ENCODE results near the gene PRDM15.

PRDM15 gene, protein sequence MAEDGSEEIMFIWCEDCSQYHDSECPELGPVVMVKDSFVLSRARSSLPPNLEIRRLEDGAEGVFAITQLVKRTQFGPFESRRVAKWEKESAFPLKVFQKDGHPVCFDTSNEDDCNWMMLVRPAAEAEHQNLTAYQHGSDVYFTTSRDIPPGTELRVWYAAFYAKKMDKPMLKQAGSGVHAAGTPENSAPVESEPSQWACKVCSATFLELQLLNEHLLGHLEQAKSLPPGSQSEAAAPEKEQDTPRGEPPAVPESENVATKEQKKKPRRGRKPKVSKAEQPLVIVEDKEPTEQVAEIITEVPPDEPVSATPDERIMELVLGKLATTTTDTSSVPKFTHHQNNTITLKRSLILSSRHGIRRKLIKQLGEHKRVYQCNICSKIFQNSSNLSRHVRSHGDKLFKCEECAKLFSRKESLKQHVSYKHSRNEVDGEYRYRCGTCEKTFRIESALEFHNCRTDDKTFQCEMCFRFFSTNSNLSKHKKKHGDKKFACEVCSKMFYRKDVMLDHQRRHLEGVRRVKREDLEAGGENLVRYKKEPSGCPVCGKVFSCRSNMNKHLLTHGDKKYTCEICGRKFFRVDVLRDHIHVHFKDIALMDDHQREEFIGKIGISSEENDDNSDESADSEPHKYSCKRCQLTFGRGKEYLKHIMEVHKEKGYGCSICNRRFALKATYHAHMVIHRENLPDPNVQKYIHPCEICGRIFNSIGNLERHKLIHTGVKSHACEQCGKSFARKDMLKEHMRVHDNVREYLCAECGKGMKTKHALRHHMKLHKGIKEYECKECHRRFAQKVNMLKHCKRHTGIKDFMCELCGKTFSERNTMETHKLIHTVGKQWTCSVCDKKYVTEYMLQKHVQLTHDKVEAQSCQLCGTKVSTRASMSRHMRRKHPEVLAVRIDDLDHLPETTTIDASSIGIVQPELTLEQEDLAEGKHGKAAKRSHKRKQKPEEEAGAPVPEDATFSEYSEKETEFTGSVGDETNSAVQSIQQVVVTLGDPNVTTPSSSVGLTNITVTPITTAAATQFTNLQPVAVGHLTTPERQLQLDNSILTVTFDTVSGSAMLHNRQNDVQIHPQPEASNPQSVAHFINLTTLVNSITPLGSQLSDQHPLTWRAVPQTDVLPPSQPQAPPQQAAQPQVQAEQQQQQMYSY

DNA sequence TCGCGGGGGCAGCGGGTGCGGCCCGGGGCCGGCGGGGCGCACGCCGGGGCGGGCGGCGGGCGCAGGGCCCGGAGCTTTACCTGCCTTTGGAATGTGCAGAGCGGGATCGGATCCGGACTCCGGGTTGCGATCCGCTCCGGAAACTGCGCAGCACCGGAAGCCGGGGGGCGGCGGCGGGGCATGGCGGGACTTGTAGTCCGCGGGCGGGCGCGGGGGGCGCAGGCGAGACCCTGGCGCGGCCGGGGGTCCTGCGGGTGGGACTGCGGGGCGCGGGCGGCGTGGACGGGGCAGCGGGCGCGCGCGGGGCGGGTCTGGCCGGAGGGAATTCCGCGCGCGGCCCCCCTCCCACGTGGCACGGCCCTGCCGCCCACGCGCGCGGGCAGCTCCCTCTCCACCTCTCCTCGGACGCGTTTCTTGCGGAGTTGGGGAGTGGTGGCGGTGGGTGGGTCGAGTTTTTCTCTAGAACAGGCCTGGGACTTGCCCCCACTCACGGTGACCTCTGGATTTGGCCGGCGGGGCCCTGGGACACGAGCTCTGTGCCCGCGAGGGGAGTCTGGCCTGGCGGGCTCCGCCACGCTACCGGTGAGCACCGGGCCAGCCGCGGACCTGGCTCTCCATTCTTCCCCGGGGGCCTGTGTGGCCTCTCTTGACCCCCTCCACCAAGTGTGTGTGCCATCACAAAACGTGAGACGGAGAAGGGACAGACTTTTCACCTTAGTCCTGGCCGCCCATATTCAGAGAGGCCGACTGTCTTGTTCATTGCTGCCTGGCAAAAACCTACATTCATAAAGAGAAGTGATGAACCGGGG lies at the start of gene PRDM15:
PRDM15 (minus strand) TSS at position 155 of the 809 bp plus-strand sequence. CDS start 18,981 bp downstream, outside the sequence.
- Mint-ChIP-seq H3K27me3 (no peaks in the 10 kb centered on the region), H3K36me3 (ENCODE audit: low read depth) (peaks cover 15% of the 10 kb centered on the region), H3K4me1 (ENCODE audit: low read depth) (peaks cover 33% of the 10 kb centered on the region), H3K4me3 (peak within 1 kb of the TSS; percentile 90), H3K9me3 (no peaks in the 10 kb centered on the region), H3K27ac (peak within 1 kb of the TSS; percentile 95)

DNA sequence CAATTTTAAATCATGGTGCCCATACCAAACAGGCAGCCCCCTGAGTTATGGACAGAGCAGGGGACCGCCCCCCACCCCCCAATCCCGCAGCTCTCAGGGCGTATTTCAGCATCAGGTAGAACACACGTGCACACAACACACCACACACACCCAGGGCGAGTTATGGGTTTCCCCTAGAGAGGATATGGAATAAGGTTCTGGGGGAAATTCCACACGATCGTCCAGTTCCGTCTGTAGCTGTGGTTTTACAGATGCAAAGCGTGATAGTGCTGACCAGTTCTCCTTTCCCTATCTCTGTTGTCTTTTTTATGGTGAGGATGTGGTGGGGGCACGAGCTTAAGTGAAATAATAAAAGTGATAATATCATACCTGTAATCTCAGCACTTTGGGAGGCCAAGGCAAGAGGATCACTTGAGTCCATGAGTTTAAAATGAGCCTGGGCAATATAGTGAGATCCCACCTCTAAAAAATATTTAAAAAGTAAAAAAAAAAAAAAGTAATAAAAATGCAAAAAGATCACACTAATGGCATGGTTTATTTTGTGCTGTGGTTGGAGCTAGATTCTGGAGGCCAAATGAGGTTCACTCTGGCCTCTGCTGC lies 49.6 kb upstream of the PRDM15 start:
- H3K27me3 Mint-ChIP-seq, result no peaks in the 10 kb centered on the region
- H3K36me3 Mint-ChIP-seq (ENCODE audit: low read depth), result no peaks in the 10 kb centered on the region
- H3K4me3 Mint-ChIP-seq, result no peak overlapping the region
- no peaks in the 10 kb centered on the region for H3K9me3 Mint-ChIP-seq
- peaks cover 72% of the 10 kb centered on the region for H3K4me1 Mint-ChIP-seq (ENCODE audit: low read depth)
- no peak overlapping the region for H3K27ac Mint-ChIP-seq

DNA sequence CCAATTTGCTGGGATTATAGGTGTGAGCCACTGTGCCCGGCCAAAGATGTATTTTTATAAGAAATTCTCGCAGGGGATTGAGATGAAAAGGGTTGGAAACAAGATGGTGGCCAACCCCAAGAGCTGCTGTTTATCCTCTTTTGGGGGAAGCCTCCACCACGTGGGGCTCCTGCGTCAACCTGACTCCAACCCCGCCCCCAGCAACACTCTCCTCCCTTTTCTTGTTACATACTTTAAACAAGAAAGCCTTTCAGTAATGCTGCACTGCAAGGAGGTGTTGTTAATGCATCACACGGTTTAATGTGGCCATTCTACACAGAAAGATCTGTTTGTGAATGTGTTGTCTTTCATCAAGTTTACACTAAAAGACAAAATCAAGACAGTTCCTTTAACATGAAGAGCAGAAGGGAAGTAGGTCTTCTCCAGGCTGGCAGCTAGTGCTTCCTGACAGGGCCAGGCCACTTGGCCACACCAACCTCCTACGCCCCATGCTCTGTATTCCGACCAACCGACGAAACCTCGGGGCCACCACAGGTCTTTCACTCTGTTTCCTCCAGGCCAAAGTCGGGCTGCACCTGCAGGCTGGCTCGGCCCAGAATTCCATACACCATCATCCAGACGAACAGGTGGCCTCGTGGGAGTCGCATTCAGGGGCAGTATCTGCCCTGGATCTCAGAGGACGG lies 48.7 kb upstream of the PRDM15 start:
- H3K4me1 Mint-ChIP-seq (ENCODE audit: low read depth), result peaks cover 72% of the 10 kb centered on the region
- no peaks in the 10 kb centered on the region for H3K9me3 Mint-ChIP-seq
- H3K27ac Mint-ChIP-seq, result peak overlapping the region; percentile 58
- no peaks in the 10 kb centered on the region for H3K36me3 Mint-ChIP-seq (ENCODE audit: low read depth)
- H3K4me3 Mint-ChIP-seq, result no peak overlapping the region
- no peaks in the 10 kb centered on the region for H3K27me3 Mint-ChIP-seq

DNA sequence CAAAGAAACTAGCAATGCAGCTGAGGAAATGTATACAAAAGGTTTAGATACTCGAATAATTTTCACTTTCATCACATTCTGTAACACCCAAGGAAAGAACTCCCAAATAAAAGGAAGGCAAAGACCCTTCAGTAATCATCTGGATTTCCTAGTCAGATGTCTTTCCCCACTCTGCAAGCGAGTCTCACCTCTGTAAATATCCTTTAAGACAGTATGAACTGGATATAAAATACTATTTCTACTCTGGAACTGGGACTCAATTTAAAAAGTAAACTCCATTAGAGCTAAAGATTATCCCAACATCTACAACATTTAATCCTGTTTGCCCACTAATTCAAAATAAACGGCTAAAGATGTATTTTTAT lies 47.6 kb upstream of the PRDM15 start:
- peaks cover 73% of the 10 kb centered on the region for H3K4me1 Mint-ChIP-seq (ENCODE audit: low read depth)
- no peaks in the 10 kb centered on the region for H3K27me3 Mint-ChIP-seq
- peak overlapping the region; percentile 98 for H3K27ac Mint-ChIP-seq

DNA sequence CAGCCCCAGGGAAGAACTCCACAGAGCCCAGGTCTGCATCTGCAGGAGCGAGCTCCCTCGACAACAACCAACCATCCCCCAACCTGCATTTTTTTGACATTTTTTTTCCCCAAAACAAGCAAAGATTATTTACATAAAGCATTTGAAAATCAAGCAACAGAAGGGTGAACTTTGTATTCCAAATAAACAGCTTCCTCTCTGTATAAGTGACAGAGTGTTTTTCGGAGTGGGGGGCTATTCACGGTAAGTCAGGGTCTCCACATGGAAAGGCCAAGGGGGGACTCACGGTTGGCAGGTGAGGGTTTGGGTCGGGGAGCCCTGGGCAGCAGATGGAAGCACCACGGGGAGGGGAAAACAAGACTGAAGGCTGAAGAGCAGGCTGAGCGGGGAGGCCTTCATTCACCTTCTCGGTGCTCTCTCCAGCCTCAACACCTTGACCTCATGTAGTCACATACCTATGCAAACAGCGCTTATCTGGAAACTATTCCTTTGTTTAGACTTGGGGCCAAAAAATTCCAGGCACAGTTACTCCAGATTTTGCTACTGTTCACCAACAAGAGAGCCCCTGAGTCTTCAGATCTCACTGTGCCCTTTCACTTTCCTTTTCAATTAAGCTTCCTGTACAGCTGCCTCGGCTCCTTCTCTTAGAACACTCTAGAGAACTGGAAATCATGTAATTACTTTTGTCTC lies 47.1 kb upstream of the PRDM15 start:
- Mint-ChIP-seq H3K4me1 (ENCODE audit: low read depth) (peaks cover 77% of the 10 kb centered on the region), H3K27me3 (no peaks in the 10 kb centered on the region), H3K4me3 (peak overlapping the region; percentile 87), H3K36me3 (ENCODE audit: low read depth) (no peaks in the 10 kb centered on the region), H3K27ac (peak overlapping the region; percentile 98), H3K9me3 (no peaks in the 10 kb centered on the region)

More for the DNA sequence above, 47.6 kb upstream of the PRDM15 start:
- H3K4me3 Mint-ChIP-seq, result peak overlapping the region; percentile 87
- H3K36me3 Mint-ChIP-seq (ENCODE audit: low read depth), result no peaks in the 10 kb centered on the region
- no peaks in the 10 kb centered on the region for H3K9me3 Mint-ChIP-seq

DNA sequence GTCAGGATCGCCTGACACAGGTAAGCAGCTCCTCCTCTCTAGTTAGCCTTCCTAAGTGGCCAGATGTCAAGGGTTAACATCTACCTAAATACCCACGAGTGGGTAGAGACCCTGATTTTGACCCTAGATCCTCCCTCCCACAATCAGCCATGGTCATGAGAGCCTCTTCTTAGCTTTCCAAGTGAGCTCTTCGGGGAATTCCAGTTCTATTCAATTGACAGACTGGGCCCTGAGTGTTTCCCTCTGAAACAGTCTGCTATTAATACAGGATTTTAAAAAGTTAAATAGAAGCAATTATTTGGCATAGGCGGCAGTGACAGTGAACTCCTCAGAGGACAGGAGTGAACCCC lies 46.6 kb upstream of the PRDM15 start:
- Mint-ChIP-seq H3K27me3 (no peaks in the 10 kb centered on the region), H3K27ac (peak overlapping the region; percentile 98), H3K36me3 (ENCODE audit: low read depth) (peaks cover 2% of the 10 kb centered on the region), H3K4me3 (peak overlapping the region; percentile 87), H3K9me3 (no peaks in the 10 kb centered on the region), H3K4me1 (ENCODE audit: low read depth) (peaks cover 78% of the 10 kb centered on the region)

DNA sequence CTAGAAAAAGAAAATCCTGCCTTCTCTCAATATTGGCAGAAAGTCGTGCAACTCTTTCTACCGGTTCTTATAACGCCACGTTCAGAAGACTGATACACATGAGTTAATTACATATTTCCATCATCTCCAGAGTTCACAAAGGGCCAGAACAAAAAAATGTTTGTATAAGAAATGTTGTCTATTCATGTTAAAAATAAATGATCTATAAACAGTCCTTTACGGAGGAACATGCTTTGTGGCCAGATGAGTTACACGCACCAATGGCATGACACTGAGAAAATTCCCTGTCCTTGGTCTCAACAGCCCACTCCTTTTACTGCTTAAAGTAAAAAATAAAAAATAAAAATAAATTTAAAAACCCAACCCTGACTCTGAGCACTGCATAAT lies 45.2 kb upstream of the PRDM15 start:
- Mint-ChIP-seq H3K4me3 (peak overlapping the region; percentile 1), H3K27ac (peak overlapping the region; percentile 83), H3K36me3 (ENCODE audit: low read depth) (peaks cover 6% of the 10 kb centered on the region), H3K9me3 (no peaks in the 10 kb centered on the region), H3K4me1 (ENCODE audit: low read depth) (peaks cover 76% of the 10 kb centered on the region), H3K27me3 (no peaks in the 10 kb centered on the region)

DNA sequence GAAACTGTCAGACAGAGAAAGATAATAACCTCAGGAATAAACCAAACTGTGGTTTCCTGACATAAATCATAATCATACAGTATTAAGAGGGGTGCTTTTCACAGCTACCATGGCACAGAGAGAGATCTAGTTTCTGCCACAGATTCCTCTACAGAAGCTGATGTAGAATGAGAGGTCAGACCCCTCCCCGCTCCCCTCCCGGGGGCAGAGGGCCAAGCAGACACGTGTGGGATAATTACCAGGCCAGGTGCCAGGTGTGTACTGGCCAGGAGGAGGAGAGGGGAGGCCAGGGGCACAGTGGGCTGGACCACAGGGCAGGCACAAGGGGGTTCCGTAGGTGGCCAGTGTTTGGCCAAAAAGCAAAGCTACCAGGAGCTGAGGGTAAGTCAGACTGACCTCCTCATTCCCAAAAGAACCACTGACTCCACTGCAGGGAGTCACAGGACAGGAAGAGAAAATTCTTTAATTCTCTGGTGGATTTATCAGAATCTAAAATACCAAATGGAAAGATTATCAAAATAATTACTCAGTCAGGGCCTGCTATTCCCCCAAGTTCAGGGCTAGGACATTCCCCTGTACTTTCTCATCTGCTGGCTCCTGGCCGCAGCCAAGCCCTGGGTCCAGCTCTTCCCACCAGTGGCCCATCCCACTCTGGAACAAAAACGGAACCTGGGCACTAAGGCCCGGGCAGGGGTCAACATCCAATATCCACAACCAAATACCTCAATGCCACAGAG lies 44.7 kb upstream of the PRDM15 start:
- Mint-ChIP-seq H3K9me3 (no peaks in the 10 kb centered on the region), H3K4me1 (ENCODE audit: low read depth) (peaks cover 75% of the 10 kb centered on the region), H3K27ac (peak overlapping the region; percentile 83), H3K36me3 (ENCODE audit: low read depth) (peaks cover 8% of the 10 kb centered on the region), H3K4me3 (peak overlapping the region; percentile 60), H3K27me3 (no peaks in the 10 kb centered on the region)

DNA sequence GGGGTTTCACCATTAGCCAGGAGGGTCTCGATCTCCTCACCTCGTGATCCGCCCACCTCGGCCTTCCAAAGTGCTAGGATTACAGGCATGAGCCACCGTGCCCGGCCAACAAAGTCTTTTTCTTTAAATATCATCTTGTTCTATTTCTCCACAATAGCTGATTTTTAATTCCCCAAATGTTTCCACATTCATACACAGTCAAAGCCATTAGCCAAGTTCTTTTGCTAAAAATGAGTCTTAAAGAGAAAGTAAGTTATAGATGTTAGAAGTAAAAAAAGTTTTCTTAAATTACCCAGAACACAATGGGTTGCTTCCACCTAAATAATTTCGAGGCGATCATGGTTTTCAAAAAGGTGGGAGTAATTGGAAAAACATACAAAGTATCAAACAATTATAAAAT lies 44.0 kb upstream of the PRDM15 start:
- peaks cover 10% of the 10 kb centered on the region for H3K36me3 Mint-ChIP-seq (ENCODE audit: low read depth)
- H3K27ac Mint-ChIP-seq, result peak overlapping the region; percentile 83
- H3K4me1 Mint-ChIP-seq (ENCODE audit: low read depth), result peaks cover 69% of the 10 kb centered on the region
- no peaks in the 10 kb centered on the region for H3K27me3 Mint-ChIP-seq
- peak overlapping the region; percentile 60 for H3K4me3 Mint-ChIP-seq
- H3K9me3 Mint-ChIP-seq, result no peaks in the 10 kb centered on the region

DNA sequence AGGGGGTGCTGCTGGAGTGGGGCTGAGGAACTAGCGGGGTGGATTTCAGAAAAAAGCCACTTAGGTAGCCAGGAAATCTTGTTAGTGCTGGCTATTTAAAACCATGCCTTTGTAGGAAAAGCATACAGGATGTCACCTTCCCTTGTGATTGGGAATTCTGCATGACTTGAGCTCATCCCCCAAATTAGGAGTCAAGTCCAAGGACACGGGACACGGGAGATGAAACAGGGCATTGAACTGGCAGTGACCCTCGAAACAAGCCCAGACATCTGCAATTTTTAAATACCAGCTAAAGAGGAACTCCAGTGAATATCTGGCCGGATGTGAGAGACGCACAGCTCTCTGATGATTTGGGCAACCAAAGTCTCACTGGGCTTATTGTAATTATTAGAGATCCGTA lies 41.9 kb upstream of the PRDM15 start:
- peaks cover 25% of the 10 kb centered on the region for H3K36me3 Mint-ChIP-seq (ENCODE audit: low read depth)
- H3K27ac Mint-ChIP-seq, result no peak overlapping the region
- H3K27me3 Mint-ChIP-seq, result no peaks in the 10 kb centered on the region
- H3K4me1 Mint-ChIP-seq (ENCODE audit: low read depth), result peaks cover 52% of the 10 kb centered on the region
- H3K9me3 Mint-ChIP-seq, result no peaks in the 10 kb centered on the region
- H3K4me3 Mint-ChIP-seq, result no peak overlapping the region

DNA sequence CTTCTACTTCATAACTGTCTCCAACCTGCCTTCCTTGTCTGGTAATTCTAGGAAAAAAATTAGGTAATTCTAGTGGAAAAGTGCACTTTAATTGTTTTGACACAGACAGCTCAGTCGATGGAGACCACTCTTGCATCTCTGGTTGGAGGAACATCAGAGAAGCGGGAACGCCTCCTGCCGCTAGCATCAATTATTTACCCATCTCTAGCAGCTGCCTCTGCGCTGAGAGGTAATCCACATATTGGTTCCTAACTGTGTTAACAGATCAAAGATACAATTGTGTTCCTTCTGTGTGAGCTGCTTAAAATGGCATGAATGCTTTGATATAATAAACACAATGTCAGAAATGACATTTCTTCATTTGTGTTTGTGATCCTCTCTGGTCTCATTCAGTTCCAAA lies 41.3 kb upstream of the PRDM15 start:
- peaks cover 29% of the 10 kb centered on the region for H3K36me3 Mint-ChIP-seq (ENCODE audit: low read depth)
- no peaks in the 10 kb centered on the region for H3K27me3 Mint-ChIP-seq
- H3K27ac Mint-ChIP-seq, result no peak overlapping the region
- H3K4me1 Mint-ChIP-seq (ENCODE audit: low read depth), result peaks cover 49% of the 10 kb centered on the region
- no peak overlapping the region for H3K4me3 Mint-ChIP-seq
- no peaks in the 10 kb centered on the region for H3K9me3 Mint-ChIP-seq

DNA sequence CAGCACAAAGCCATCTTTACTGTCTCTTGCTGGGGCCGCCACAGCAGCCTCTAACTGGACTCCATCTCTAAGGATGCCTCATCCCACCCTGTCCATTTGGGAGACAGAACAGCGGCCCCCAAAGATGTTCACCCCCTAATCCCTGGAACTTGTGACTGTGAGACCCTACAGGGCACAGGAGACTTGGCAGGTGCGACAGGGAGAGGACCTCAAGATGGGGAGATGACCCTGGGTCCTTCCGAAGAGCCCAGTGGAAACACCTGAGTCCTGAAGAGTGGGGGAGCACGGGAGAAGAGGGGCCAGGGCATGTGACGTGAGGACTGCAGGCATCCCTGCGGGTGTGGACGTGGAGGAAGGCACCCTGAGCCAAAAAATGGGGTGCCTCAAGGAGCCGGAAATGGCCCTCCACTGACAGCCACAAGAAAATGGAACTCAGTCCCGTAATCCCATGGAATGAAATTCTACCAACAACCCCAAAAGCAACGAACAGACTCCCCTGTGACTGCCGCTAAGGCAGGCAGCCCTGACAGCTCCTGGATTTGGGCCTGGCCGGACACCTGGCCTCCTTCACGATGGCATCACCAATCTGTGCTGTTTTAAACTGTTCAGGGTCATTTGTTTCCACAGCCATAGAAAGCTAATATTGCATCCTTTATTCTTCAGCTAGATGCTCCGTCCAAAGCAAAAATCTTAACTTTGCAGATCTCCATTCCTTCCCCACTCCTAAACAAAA lies 40.7 kb upstream of the PRDM15 start:
- Mint-ChIP-seq H3K36me3 (ENCODE audit: low read depth) (peaks cover 29% of the 10 kb centered on the region), H3K27ac (no peak overlapping the region), H3K4me1 (ENCODE audit: low read depth) (peaks cover 43% of the 10 kb centered on the region), H3K9me3 (no peaks in the 10 kb centered on the region), H3K4me3 (no peak overlapping the region), H3K27me3 (no peaks in the 10 kb centered on the region)

All from stimulated activated naive CD8-positive, alpha-beta T cell treated with anti-CD3 and anti-CD28 coated beads, Interleukin-15, Interleukin-2, amounts not matched to agents 100 ng/mL and 50 ng/mL, for 24 hours (primary cell).